ENCODE measurements around the gene IL24. TPM values are rescaled to one million over a fixed set of nuclear protein-coding genes. Genes with fewer than 3 reads are reported as not detected.

The IL24 gene
- total RNA-seq, 5 donors from 2014 or later (not counting 1 experiment from before 2014, with no cell fraction given): 0.18 to 0.22 TPM; not detected in 3

DNA sequence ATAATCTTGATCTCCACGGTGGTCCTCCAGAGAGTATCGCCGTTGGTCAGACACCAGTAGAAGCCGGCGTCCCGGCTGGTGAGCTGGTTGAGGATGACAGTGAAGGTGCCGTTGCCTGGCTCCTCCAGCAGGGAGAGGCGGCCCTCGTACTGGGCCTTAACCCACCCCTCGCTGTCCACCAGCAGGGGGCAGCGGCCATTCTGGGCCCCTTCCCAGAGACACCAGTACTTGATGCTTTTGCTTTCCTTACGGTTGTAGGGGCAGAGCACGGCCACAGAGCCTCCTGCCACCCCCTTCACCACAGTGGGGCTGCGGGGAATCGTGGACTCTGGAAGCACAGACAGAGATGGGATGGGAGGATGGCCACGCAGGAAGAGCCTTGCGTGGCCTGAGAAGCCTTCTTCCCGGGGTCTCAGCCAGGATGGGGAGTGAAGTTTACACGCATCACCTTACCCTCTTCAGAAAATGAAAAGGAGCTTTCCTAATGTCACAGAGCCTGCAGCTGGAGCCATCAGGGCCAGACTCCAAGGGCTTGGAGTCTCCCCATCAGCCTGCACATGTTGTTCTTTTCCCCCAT is 38.3 kb downstream of the IL24 start:
- Mint-ChIP-seq H3K4me3 (no peak overlapping the region), H3K36me3 (no peaks in the 10 kb centered on the region), H3K9me3 (no peaks in the 10 kb centered on the region), H3K27ac (no peak overlapping the region), H3K27me3 (no peaks in the 10 kb centered on the region), H3K4me1 (peaks cover 26 to 31% (median 29%) of the 10 kb centered on the region in 3 donors)
- CTCF ChIA-PET: interaction anchor here (0.6 to 2.5 kb wide), 16 partner anchors 8 to 390 kb away, joined by 3 to 10 read pairs (median 3); partner anchors contain the start of genes FCMR (in 2 of the 2) and PFKFB2 (in 1 of the 2)
- Histone ChIP-seq H3K27me3 (replicated peaks in 1 of 2; ENCODE audit: control insufficient read depth in 2 of 2, extremely low read depth in 1 of 2, insufficient read depth in 2 of 2, low read length in 1 of 2) (no peaks in the 10 kb centered on the region), H3K27ac (ENCODE audit: low read length) (no peak overlapping the region), H3K36me3 (ENCODE audit: control insufficient read depth in 2 of 2, extremely low read depth in 1 of 2, insufficient read depth in 1 of 2, low read length in 1 of 2) (no peaks in the 10 kb centered on the region), H3K9me3 (no peaks in the 10 kb centered on the region), H3K4me1 (ENCODE audit: control insufficient read depth in 1 of 2, extremely low read depth in 1 of 2, insufficient read depth in 2 of 2, low read length in 2 of 2) (peaks cover 2 to 27% of the 10 kb centered on the region in 2 experiments), H3K4me3 (ENCODE audit: control insufficient read depth in 1 of 2, extremely low read depth in 1 of 2, low read length in 1 of 2) (no peak overlapping the region)
- POLR2A ChIA-PET: no interaction called here
- DNase-seq (peak in 17 of 35 experiments; percentile 20 to 59 (median 38)), ATAC-seq (replicated peaks in 1 of 4) (peak in 2 of 4 experiments; percentile 50 to 72)
- WGBS (ENCODE audit: insufficient coverage): 100% methylated on average over 3 of the region's 19 CpGs

DNA sequence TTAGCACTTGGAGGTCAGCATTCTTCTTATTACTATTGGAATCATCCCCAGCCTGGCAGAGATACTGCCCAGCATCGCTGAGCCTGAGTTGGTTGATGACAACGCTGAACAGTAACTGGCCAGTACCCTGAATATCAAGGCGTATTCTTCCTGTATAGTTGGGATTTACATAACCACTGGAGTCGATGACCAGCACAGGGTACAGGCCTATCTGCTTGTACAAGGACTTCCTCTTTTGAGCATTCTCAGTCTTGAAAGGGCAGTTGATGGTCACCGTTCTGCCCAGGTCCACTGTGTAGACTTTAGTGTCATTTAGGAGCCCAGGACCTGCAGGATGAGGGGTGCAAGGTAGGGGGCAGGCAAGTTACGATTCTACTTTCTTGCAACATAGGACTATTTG is 40.2 kb downstream of the IL24 start:
- POLR2A ChIA-PET: no interaction called here
- no peaks in the 10 kb centered on the region for H3K36me3 Mint-ChIP-seq

DNA sequence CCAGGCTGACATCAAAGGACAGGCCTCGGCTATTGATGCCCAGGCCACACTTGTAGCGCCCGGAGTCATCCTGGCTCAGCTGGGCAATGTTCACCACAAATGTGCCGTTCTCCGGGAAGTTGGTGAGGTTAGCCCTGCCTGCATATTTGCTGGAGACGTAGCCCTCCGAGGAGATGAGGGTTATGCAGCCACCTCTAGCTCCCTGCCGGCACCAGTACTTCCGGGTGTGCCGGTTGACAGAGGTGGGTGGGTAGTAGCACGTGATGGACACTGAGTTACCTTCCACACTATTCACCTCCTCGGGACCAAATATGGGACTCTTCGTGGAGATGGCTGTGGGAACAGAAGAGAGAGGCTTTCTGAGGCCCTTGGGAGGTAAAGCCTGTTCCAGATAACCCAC is 41.9 kb downstream of the IL24 start:
- no peaks in the 10 kb centered on the region for H3K9me3 ChIP-seq
- POLR2A ChIA-PET: no interaction called here
- no peak overlapping the region for H3K27ac Mint-ChIP-seq
- no peak overlapping the region for H3K4me3 ChIP-seq (ENCODE audit: control insufficient read depth in 1 of 2, extremely low read depth in 1 of 2, low read length in 1 of 2)
- ATAC-seq (replicated peaks in 1 of 4) (no peak), DNase-seq (no peak)
- CTCF ChIA-PET: no interaction called here
- WGBS (ENCODE audit: insufficient coverage): 91% methylated on average over 5 of the region's 13 CpGs
- no peak overlapping the region for H3K27ac ChIP-seq (ENCODE audit: low read length)
- H3K9me3 Mint-ChIP-seq: no peaks in the 10 kb centered on the region
- no peaks in the 10 kb centered on the region for H3K36me3 Mint-ChIP-seq
- peaks cover 0 to 4% of the 10 kb centered on the region in 2 donors for H3K27me3 Mint-ChIP-seq
- H3K36me3 ChIP-seq (ENCODE audit: control insufficient read depth in 2 of 2, extremely low read depth in 1 of 2, insufficient read depth in 1 of 2, low read length in 1 of 2): no peaks in the 10 kb centered on the region
- H3K4me1 Mint-ChIP-seq: peaks cover 0 to 2% (median 0%) of the 10 kb centered on the region in 3 donors
- H3K4me1 ChIP-seq (ENCODE audit: control insufficient read depth in 1 of 2, extremely low read depth in 1 of 2, insufficient read depth in 2 of 2, low read length in 2 of 2): peaks cover 0 to 2% of the 10 kb centered on the region in 2 experiments
- peaks cover 0 to 11% of the 10 kb centered on the region in 2 experiments for H3K27me3 ChIP-seq (replicated peaks in 1 of 2; ENCODE audit: control insufficient read depth in 2 of 2, extremely low read depth in 1 of 2, insufficient read depth in 2 of 2, low read length in 1 of 2)
- no peak overlapping the region for H3K4me3 Mint-ChIP-seq

More for the DNA sequence above, 40.2 kb downstream of the IL24 start:
- ATAC-seq (replicated peaks in 1 of 4): no peak
- H3K4me3 ChIP-seq (ENCODE audit: control insufficient read depth in 1 of 2, extremely low read depth in 1 of 2, low read length in 1 of 2): no peak overlapping the region
- H3K4me1 ChIP-seq (ENCODE audit: control insufficient read depth in 1 of 2, extremely low read depth in 1 of 2, insufficient read depth in 2 of 2, low read length in 2 of 2): peaks cover 2 to 12% of the 10 kb centered on the region in 2 experiments
- 96% methylated on average over 5 of the region's 6 CpGs for WGBS (ENCODE audit: insufficient coverage)
- H3K4me1 Mint-ChIP-seq: peaks cover 12 to 13% (median 12%) of the 10 kb centered on the region in 3 donors
- H3K9me3 Mint-ChIP-seq: no peaks in the 10 kb centered on the region
- no peaks in the 10 kb centered on the region for H3K9me3 ChIP-seq
- H3K4me3 Mint-ChIP-seq: no peak overlapping the region
- DNase-seq: no peak
- H3K36me3 ChIP-seq (ENCODE audit: control insufficient read depth in 2 of 2, extremely low read depth in 1 of 2, insufficient read depth in 1 of 2, low read length in 1 of 2): no peaks in the 10 kb centered on the region
- no peaks in the 10 kb centered on the region for H3K27me3 Mint-ChIP-seq
- CTCF ChIA-PET: interaction anchor here in 1 of 2 donors (2.3 kb wide), 1 partner anchor 21 kb away, joined by 8 read pairs; no protein-coding TSS in a partner anchor
- no peak overlapping the region for H3K27ac Mint-ChIP-seq
- H3K27me3 ChIP-seq (replicated peaks in 1 of 2; ENCODE audit: control insufficient read depth in 2 of 2, extremely low read depth in 1 of 2, insufficient read depth in 2 of 2, low read length in 1 of 2): peaks cover 0 to 6% of the 10 kb centered on the region in 2 experiments
- no peak overlapping the region for H3K27ac ChIP-seq (ENCODE audit: low read length)

DNA sequence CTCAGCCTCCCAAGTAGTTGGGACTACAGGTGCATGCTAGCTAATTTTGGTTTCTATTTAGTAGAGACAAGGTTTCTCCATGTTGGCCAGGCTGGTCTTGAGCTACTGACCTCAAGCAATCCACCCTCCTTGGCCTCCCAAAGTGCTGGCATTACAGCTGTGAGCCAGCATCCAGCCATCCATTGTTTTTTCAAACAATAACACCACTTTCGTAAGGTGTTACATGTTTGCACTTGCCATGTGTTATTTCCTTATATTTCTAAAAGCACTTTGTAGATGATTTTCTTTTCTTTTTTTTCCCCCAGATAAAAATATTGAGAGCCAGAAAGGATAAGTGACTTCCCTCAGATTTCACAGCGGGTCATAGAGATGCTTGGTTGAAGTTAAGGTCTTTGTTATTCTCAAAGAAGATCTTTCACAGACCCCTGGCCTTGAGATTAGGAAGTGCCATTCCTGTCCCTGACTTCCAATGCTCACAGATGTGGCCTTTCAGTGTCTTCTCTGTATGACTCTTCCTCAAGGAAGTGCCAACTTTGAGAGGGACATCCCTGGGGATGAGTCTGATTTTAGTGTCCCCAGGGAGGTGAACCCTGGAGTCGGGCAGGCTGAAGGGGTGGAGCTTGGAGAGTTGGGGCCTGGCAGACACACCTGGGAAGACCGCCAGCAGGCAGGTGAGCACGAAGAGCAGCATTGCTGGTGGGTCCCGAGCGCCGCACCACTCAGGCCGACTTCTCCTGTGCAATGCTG is 42.8 kb downstream of the IL24 start:
- Mint-ChIP-seq H3K27ac (no peak overlapping the region), H3K36me3 (no peaks in the 10 kb centered on the region), H3K4me1 (peaks cover 0 to 8% (median 0%) of the 10 kb centered on the region in 3 donors), H3K4me3 (no peak overlapping the region), H3K9me3 (no peaks in the 10 kb centered on the region), H3K27me3 (peaks cover 2 to 4% of the 10 kb centered on the region in 2 donors)
- Histone ChIP-seq H3K9me3 (no peaks in the 10 kb centered on the region), H3K4me1 (ENCODE audit: control insufficient read depth in 1 of 2, extremely low read depth in 1 of 2, insufficient read depth in 2 of 2, low read length in 2 of 2) (peaks cover 0 to 10% of the 10 kb centered on the region in 2 experiments), H3K4me3 (ENCODE audit: control insufficient read depth in 1 of 2, extremely low read depth in 1 of 2, low read length in 1 of 2) (no peak overlapping the region), H3K27ac (ENCODE audit: low read length) (no peak overlapping the region), H3K27me3 (replicated peaks in 1 of 2; ENCODE audit: control insufficient read depth in 2 of 2, extremely low read depth in 1 of 2, insufficient read depth in 2 of 2, low read length in 1 of 2) (peaks cover 0 to 11% of the 10 kb centered on the region in 2 experiments), H3K36me3 (ENCODE audit: control insufficient read depth in 2 of 2, extremely low read depth in 1 of 2, insufficient read depth in 1 of 2, low read length in 1 of 2) (no peaks in the 10 kb centered on the region)
- DNase-seq (no peak), ATAC-seq (replicated peaks in 1 of 4) (no peak)
- WGBS (ENCODE audit: insufficient coverage): 92% methylated on average over 7 of the region's 9 CpGs
- POLR2A ChIA-PET: no interaction called here
- CTCF ChIA-PET: interaction anchor here in 1 of 2 donors (0.6 kb wide), 1 partner anchor 320 kb away, joined by 4 read pairs; no protein-coding TSS in a partner anchor

DNA sequence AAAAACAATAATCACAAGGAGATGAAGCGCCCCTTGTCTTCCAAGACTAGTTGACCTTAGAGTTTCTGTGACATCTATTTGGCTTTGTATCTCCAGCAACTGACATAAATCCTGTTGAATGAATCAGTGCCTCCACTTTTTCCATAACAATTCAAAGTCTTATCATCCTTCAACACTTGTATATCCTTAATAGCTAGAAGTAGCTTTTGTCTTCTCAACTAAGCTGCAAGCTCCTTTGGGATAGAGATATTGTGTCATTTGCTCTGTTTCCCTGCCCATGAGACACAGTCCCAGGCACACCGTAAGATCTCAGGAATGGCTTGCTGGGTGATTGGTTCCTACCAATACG is 43.3 kb downstream of the IL24 start:
- no peak overlapping the region for H3K4me3 Mint-ChIP-seq
- ChIA-PET CTCF (interaction anchor here in 1 of 2 donors (0.6 kb wide), 1 partner anchor 321 kb away, joined by 4 read pairs; no protein-coding TSS in a partner anchor), POLR2A (no interaction called here)
- H3K4me1 ChIP-seq (ENCODE audit: control insufficient read depth in 1 of 2, extremely low read depth in 1 of 2, insufficient read depth in 2 of 2, low read length in 2 of 2): peaks cover 0 to 13% of the 10 kb centered on the region in 2 experiments
- H3K9me3 Mint-ChIP-seq: no peaks in the 10 kb centered on the region
- H3K4me3 ChIP-seq (ENCODE audit: control insufficient read depth in 1 of 2, extremely low read depth in 1 of 2, low read length in 1 of 2): no peak overlapping the region
- H3K27ac ChIP-seq (ENCODE audit: low read length): no peak overlapping the region
- peaks cover 4 to 7% of the 10 kb centered on the region in 2 donors for H3K27me3 Mint-ChIP-seq
- no peak for ATAC-seq (replicated peaks in 1 of 4)
- H3K4me1 Mint-ChIP-seq: peaks cover 0 to 6% (median 0%) of the 10 kb centered on the region in 3 donors
- H3K9me3 ChIP-seq: no peaks in the 10 kb centered on the region
- H3K27me3 ChIP-seq (replicated peaks in 1 of 2; ENCODE audit: control insufficient read depth in 2 of 2, extremely low read depth in 1 of 2, insufficient read depth in 2 of 2, low read length in 1 of 2): peaks cover 0 to 11% of the 10 kb centered on the region in 2 experiments
- no peak for DNase-seq
- WGBS (ENCODE audit: insufficient coverage): 85% methylated on average over 2 of the region's 3 CpGs
- H3K36me3 ChIP-seq (ENCODE audit: control insufficient read depth in 2 of 2, extremely low read depth in 1 of 2, insufficient read depth in 1 of 2, low read length in 1 of 2): no peaks in the 10 kb centered on the region
- no peaks in the 10 kb centered on the region for H3K36me3 Mint-ChIP-seq
- no peak overlapping the region for H3K27ac Mint-ChIP-seq

DNA sequence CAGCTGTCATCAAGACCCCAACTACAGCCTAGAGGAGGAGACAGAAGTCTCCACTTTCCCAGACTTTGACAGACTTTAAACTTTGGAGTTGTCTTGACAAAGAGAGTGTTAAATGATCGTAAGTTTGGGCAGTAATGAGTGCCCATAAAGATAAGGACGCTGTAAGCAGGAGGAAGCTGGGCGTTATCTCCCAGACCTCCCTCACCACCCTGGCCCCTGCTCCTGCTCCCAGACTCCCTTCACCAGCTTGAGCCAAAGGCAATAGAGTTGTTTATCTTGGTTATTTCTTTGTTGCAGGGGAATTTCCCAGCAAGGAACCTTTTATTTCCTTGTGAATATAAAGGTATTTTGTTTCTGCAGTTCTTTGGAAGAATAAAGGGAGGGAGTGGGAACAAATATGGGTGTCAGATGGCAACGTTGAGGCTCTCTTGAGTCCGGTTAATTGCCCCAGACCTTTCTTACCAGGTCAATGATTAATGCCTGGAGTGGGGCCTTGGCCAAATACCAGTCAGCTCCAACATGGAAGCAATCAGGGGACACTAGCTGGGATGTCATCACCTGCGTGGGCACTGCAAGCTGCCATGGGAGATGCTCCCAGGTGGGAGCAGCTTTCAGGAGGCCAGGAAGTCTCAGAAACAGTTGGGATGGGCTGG is 44.6 kb downstream of the IL24 start:
- peaks cover 0 to 13% of the 10 kb centered on the region in 2 experiments for H3K4me1 ChIP-seq (ENCODE audit: control insufficient read depth in 1 of 2, extremely low read depth in 1 of 2, insufficient read depth in 2 of 2, low read length in 2 of 2)
- no peaks in the 10 kb centered on the region for H3K36me3 ChIP-seq (ENCODE audit: control insufficient read depth in 2 of 2, extremely low read depth in 1 of 2, insufficient read depth in 1 of 2, low read length in 1 of 2)
- 83% methylated on average over 3 of the region's 6 CpGs for WGBS (ENCODE audit: insufficient coverage)
- H3K27ac ChIP-seq (ENCODE audit: low read length): no peak overlapping the region
- ChIA-PET CTCF (interaction anchor here in 1 of 2 donors (1.6 kb wide), 1 partner anchor 8 kb away, joined by 5 read pairs; no protein-coding TSS in a partner anchor), POLR2A (interaction anchor here in 1 of 2 donors (0.6 kb wide), 1 partner anchor 31 kb away, joined by 3 read pairs; no protein-coding TSS in a partner anchor)
- peaks cover 4 to 15% of the 10 kb centered on the region in 2 donors for H3K27me3 Mint-ChIP-seq
- H3K27me3 ChIP-seq (replicated peaks in 1 of 2; ENCODE audit: control insufficient read depth in 2 of 2, extremely low read depth in 1 of 2, insufficient read depth in 2 of 2, low read length in 1 of 2): peaks cover 0 to 14% of the 10 kb centered on the region in 2 experiments
- ATAC-seq (replicated peaks in 1 of 4): no peak
- no peaks in the 10 kb centered on the region for H3K9me3 Mint-ChIP-seq
- H3K27ac Mint-ChIP-seq: no peak overlapping the region
- H3K36me3 Mint-ChIP-seq: no peaks in the 10 kb centered on the region
- peaks cover 0 to 6% (median 0%) of the 10 kb centered on the region in 3 donors for H3K4me1 Mint-ChIP-seq
- H3K9me3 ChIP-seq: no peaks in the 10 kb centered on the region
- no peak for DNase-seq
- no peak overlapping the region for H3K4me3 ChIP-seq (ENCODE audit: control insufficient read depth in 1 of 2, extremely low read depth in 1 of 2, low read length in 1 of 2)
- H3K4me3 Mint-ChIP-seq: no peak overlapping the region
